Uterus (tissue), 4 donors: ENCODE results near the gene SYS1. TPM values are rescaled to one million over a fixed set of nuclear protein-coding genes. Genes with fewer than 3 reads are reported as not detected.

ENCODE experiments used
- DNase-seq, 2 donors: peaks; one replicate each; pipeline ENCODE4 v3.0.0-alpha.2; 2019 to 2020
- H3K27ac ChIP-seq, 2 donors: fragments of 200-600 bp; sonication (generic); 1 replicate in 1 of 2; 2 replicates in 1 of 2; pipeline ENCODE4 v1.5.1; 2016 to 2018
- H3K27me3 ChIP-seq, 2 donors: fragments of 200-600 bp; sonication (generic); one replicate each; pipeline ENCODE4 v1.5.1; 2018 to 2019; ENCODE audit warnings: control low read depth in 1 of 2
- H3K36me3 ChIP-seq, 2 donors: fragments of 200-600 bp; sonication (generic); one replicate each; pipeline ENCODE4 v1.5.1; 2019; ENCODE audit warnings: control low read depth in 1 of 2
- H3K4me1 ChIP-seq, 2 donors: fragments of 200-600 bp; sonication (generic); one replicate each; pipeline ENCODE4 v1.5.1; 2018 to 2019; ENCODE audit warnings: control low read depth in 1 of 2
- H3K4me3 ChIP-seq, 2 donors: fragments of 200-600 bp; sonication (generic); 1 replicate in 1 of 2; 2 replicates in 1 of 2; pipeline ENCODE4 v1.5.1; 2018 to 2019; ENCODE audit warnings: mild to moderate bottlenecking in 1 of 2
- H3K9me3 ChIP-seq, 2 donors: fragments of 200-600 bp; sonication (generic); one replicate each; pipeline ENCODE4 v1.5.1; 2019; ENCODE audit warnings: control low read depth in 1 of 2
- POLR2A ChIP-seq, 2 donors: fragments of 450-650 bp; IDR thresholded peaks; one replicate each; pipeline ENCODE4 v1.6.1; 2016; ENCODE audit warnings: antibody characterized with exemption in 2 of 2, mild to moderate bottlenecking in 1 of 2, moderate library complexity in 1 of 2
- intact Hi-C: fragments of 100-400 bp; cut with DNase I; formaldehyde crosslinking; loops from one replicate; pipeline ENCODE4 v1.15.1; 2023; ENCODE audit warnings: low total_unique reads
- total RNA-seq, 4 donors: library from RNA; depleted of rRNA in 3 of 4; stranded (reverse); fragments of >200 nt in 3 of 4; gene quantifications; one replicate each; pipeline versions ENCODE4 v1.1.0 to v1.2.4, GENCODE V29; 2014 to 2023
- TF ChIP-seq, protein P1 (sequence below), 4 experiments: fragments of 200-600 bp in 2 of 4; fragments of 450-650 bp in 2 of 4; sonication (generic) in 2 of 4; IDR thresholded peaks; one replicate each; pipeline ENCODE4 v1.5.1; 2016 to 2019; ENCODE audit warnings: antibody characterized with exemption in 4 of 4, mild to moderate bottlenecking in 2 of 4, moderate library complexity in 1 of 4
- donor health status: DM: yes; HTN: yes; CAD: no.

The SYS1 gene
- total RNA-seq: 10 to 100 TPM; 19.0 to 35.6 (median 25.0) TPM

GRCh38 chr20:45362804-45363610 is at the start of gene SYS1:
Gene SYS1 (plus strand): TSS chr20:45363156. CDS start chr20:45363532, 376 bp downstream.
- TF ChIP-seq, protein P1, sequence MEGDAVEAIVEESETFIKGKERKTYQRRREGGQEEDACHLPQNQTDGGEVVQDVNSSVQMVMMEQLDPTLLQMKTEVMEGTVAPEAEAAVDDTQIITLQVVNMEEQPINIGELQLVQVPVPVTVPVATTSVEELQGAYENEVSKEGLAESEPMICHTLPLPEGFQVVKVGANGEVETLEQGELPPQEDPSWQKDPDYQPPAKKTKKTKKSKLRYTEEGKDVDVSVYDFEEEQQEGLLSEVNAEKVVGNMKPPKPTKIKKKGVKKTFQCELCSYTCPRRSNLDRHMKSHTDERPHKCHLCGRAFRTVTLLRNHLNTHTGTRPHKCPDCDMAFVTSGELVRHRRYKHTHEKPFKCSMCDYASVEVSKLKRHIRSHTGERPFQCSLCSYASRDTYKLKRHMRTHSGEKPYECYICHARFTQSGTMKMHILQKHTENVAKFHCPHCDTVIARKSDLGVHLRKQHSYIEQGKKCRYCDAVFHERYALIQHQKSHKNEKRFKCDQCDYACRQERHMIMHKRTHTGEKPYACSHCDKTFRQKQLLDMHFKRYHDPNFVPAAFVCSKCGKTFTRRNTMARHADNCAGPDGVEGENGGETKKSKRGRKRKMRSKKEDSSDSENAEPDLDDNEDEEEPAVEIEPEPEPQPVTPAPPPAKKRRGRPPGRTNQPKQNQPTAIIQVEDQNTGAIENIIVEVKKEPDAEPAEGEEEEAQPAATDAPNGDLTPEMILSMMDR (IDR thresholded peaks at IDR 0.05): peak; percentile 91 to 97 (median 96)
- peak; percentile 68 to 93 for TF ChIP-seq POLR2A (IDR thresholded peaks at IDR 0.05)
- peak within 1 kb of the TSS; percentile 94 to 95 for H3K27ac ChIP-seq
- no peaks in the 10 kb centered on the region for H3K36me3 ChIP-seq
- H3K4me1 ChIP-seq: peaks cover 5% of the 10 kb centered on the region in 2 donors
- peak; percentile 99 for DNase-seq
- H3K9me3 ChIP-seq: no peaks in the 10 kb centered on the region
- intact Hi-C loops: loop anchor here (2.0 kb wide), 1 partner anchor 74 kb away; no protein-coding TSS in a partner anchor
- no peaks in the 10 kb centered on the region for H3K27me3 ChIP-seq
- peak within 1 kb of the TSS; percentile 80 to 85 for H3K4me3 ChIP-seq

DNA sequence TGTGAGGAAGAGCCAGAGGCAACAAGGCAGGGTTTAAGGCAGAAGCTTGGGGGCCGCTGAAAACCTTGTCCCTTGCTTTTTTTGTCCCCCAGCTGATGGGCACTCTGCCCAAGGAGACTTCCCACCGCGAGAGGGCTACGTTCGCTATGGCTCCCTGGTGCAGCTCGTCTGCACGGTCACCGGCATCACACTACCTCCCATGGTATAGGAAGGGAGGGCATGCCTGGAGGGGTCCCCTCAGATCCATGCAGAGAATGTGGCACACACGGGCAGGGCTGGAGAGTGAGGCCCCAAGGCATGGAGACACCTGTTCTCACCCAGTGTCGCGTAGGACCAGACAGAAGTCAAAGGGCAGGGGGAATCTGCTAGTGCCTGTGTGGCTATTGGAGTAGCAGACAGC is 49.0 kb upstream of the SYS1 start:
- DNase-seq: no peak

DNA sequence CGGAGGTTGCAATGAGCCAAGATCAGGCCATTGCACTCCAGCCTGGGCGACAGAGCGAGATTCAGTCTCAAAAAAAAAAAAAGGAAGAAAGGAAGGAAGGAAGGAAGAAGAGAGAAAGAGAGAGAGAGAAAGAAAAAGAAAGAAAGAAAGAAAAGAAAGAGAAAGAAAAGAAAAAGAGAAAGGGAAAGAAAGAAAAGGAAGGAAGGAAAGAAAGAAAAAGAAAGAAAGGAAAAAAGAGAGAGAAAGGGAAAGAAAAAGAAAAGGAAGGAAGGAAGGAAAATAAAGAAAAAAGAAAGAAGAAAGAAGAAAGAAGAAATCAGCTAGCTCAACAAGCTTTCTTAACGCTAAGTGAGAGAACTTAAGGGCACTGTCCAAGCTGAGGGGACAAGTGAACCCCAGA is 47.3 kb upstream of the SYS1 start:
- TF ChIP-seq, protein P1 (IDR thresholded peaks at IDR 0.05): no peak
- no peak for TF ChIP-seq POLR2A (IDR thresholded peaks at IDR 0.05)
- H3K4me3 ChIP-seq: no peak overlapping the region
- peaks cover 0 to 7% of the 10 kb centered on the region in 2 donors for H3K27me3 ChIP-seq
- DNase-seq: no peak
- no peaks in the 10 kb centered on the region for H3K9me3 ChIP-seq
- H3K27ac ChIP-seq: no peak overlapping the region
- intact Hi-C loops: loop anchor here (2.0 to 10.0 kb wide), 2 partner anchors 121 to 449 kb away; no protein-coding TSS in a partner anchor
- no peaks in the 10 kb centered on the region for H3K4me1 ChIP-seq
- no peaks in the 10 kb centered on the region for H3K36me3 ChIP-seq

More for the DNA sequence above, 49.0 kb upstream of the SYS1 start:
- no peak overlapping the region for H3K4me3 ChIP-seq
- no peaks in the 10 kb centered on the region for H3K9me3 ChIP-seq
- no peaks in the 10 kb centered on the region for H3K36me3 ChIP-seq
- H3K4me1 ChIP-seq: no peaks in the 10 kb centered on the region
- intact Hi-C loops: loop anchor here (10.0 kb wide), 1 partner anchor 451 kb away; no protein-coding TSS in a partner anchor
- no peak overlapping the region for H3K27ac ChIP-seq
- TF ChIP-seq, protein P1 (IDR thresholded peaks at IDR 0.05): no peak
- TF ChIP-seq POLR2A (IDR thresholded peaks at IDR 0.05): no peak
- H3K27me3 ChIP-seq: peaks cover 0 to 7% of the 10 kb centered on the region in 2 donors

GRCh38 chr20:45316150-45317080 is 46.5 kb upstream of the SYS1 start:
- TF ChIP-seq, protein P1 (IDR thresholded peaks at IDR 0.05): no peak
- no peak for DNase-seq
- peaks cover 0 to 7% of the 10 kb centered on the region in 2 donors for H3K27me3 ChIP-seq
- H3K4me3 ChIP-seq: no peak overlapping the region
- no peak overlapping the region for H3K27ac ChIP-seq
- H3K9me3 ChIP-seq: no peaks in the 10 kb centered on the region
- intact Hi-C loops: loop anchor here (2.0 to 10.0 kb wide), 2 partner anchors 120 to 448 kb away; no protein-coding TSS in a partner anchor
- no peaks in the 10 kb centered on the region for H3K4me1 ChIP-seq
- no peaks in the 10 kb centered on the region for H3K36me3 ChIP-seq
